GM12872 (cell line): ENCODE data around the gene ANKRD35.

Experiments
- CTCF ChIP-seq: IDR thresholded peaks from 3 replicates; pipeline ENCODE4 v1.5.1; 2011; ENCODE audit warnings: low read depth, mild to moderate bottlenecking, low read length, moderate library complexity; ENCODE audit not compliant: insufficient read depth

ANKRD35 gene

GRCh38 chr1:145891587-145892485 lies 6.2 kb upstream of the ANKRD35 start:
- peak; percentile 92 for TF ChIP-seq CTCF

- no peak for TF ChIP-seq CTCF
Measured at GRCh38 chr1:145891143-145891542, 5.5 kb upstream of the ANKRD35 start.

GRCh38 chr1:145889722-145890121 lies 4.1 kb upstream of the ANKRD35 start:
- TF ChIP-seq CTCF = no peak

GRCh38 chr1:145887631-145888030 lies 2.0 kb upstream of the ANKRD35 start:
- TF ChIP-seq CTCF = no peak

- TF ChIP-seq CTCF = no peak
Measured at GRCh38 chr1:145886816-145887215, 1.1 kb upstream of the ANKRD35 start.

- no peak for TF ChIP-seq CTCF
Measured at GRCh38 chr1:145886390-145886789, 724 bp upstream of the ANKRD35 start.

- TF ChIP-seq CTCF = no peak
Measured at GRCh38 chr1:145884675-145885074, 991 bp downstream of the ANKRD35 start.
